Right hindlimb (tissue), 1 donor: Measurements from ENCODE around the gene ANKFN1.

Experiments
- DNase-seq: peaks from one replicate; pipeline ENCODE4 v3.0.0-alpha.2; 2018

The ANKFN1 gene

GRCh38 chr17:56290101-56290801, 137.0 kb downstream of the ANKFN1 start:
- no peak for DNase-seq

- no peak for DNase-seq
Observed at GRCh38 chr17:56290802-56291118, 137.5 kb downstream of the ANKFN1 start.

GRCh38 chr17:56291226-56291805, 138.0 kb downstream of the ANKFN1 start:
- DNase-seq, result no peak

- DNase-seq, result no peak
Observed at GRCh38 chr17:56292010-56292409, 138.7 kb downstream of the ANKFN1 start.

GRCh38 chr17:56292578-56292977, 139.3 kb downstream of the ANKFN1 start:
- no peak for DNase-seq

- DNase-seq, result peak; percentile 45
Observed at GRCh38 chr17:56297184-56297583, 143.9 kb downstream of the ANKFN1 start.

- DNase-seq, result no peak
Observed at GRCh38 chr17:56298846-56299245, 145.6 kb downstream of the ANKFN1 start.

- no peak for DNase-seq
Observed at GRCh38 chr17:56300144-56300543, 146.9 kb downstream of the ANKFN1 start.

GRCh38 chr17:56305007-56305406, 151.7 kb downstream of the ANKFN1 start:
- DNase-seq, result no peak

GRCh38 chr17:56309897-56310296, 156.6 kb downstream of the ANKFN1 start:
- DNase-seq, result no peak

- no peak for DNase-seq
Observed at GRCh38 chr17:56310782-56311181, 157.5 kb downstream of the ANKFN1 start.

- DNase-seq, result no peak
Observed at GRCh38 chr17:56313201-56313600, 159.9 kb downstream of the ANKFN1 start.

- no peak for DNase-seq
Observed at GRCh38 chr17:56314026-56314425, 160.8 kb downstream of the ANKFN1 start.

- no peak for DNase-seq
Observed at GRCh38 chr17:56314984-56315602, 161.8 kb downstream of the ANKFN1 start.

GRCh38 chr17:56316604-56317003, 163.3 kb downstream of the ANKFN1 start:
- DNase-seq, result no peak

GRCh38 chr17:56317351-56318208, 164.3 kb downstream of the ANKFN1 start:
- no peak for DNase-seq

- DNase-seq, result no peak
Observed at GRCh38 chr17:56319531-56319930, 166.3 kb downstream of the ANKFN1 start.

GRCh38 chr17:56320443-56320842, 167.2 kb downstream of the ANKFN1 start:
- no peak for DNase-seq

- no peak for DNase-seq
Observed at GRCh38 chr17:56322991-56323390, 169.7 kb downstream of the ANKFN1 start.

GRCh38 chr17:56324676-56325075, 171.4 kb downstream of the ANKFN1 start:
- no peak for DNase-seq

- DNase-seq, result no peak
Observed at GRCh38 chr17:56325313-56326000, 172.2 kb downstream of the ANKFN1 start.

- no peak for DNase-seq
Observed at GRCh38 chr17:56326001-56326359, 172.7 kb downstream of the ANKFN1 start.

GRCh38 chr17:56347639-56348038, 194.4 kb downstream of the ANKFN1 start:
- no peak for DNase-seq
